ENCODE data around the gene KLHDC7B.

KLHDC7B gene

DNA sequence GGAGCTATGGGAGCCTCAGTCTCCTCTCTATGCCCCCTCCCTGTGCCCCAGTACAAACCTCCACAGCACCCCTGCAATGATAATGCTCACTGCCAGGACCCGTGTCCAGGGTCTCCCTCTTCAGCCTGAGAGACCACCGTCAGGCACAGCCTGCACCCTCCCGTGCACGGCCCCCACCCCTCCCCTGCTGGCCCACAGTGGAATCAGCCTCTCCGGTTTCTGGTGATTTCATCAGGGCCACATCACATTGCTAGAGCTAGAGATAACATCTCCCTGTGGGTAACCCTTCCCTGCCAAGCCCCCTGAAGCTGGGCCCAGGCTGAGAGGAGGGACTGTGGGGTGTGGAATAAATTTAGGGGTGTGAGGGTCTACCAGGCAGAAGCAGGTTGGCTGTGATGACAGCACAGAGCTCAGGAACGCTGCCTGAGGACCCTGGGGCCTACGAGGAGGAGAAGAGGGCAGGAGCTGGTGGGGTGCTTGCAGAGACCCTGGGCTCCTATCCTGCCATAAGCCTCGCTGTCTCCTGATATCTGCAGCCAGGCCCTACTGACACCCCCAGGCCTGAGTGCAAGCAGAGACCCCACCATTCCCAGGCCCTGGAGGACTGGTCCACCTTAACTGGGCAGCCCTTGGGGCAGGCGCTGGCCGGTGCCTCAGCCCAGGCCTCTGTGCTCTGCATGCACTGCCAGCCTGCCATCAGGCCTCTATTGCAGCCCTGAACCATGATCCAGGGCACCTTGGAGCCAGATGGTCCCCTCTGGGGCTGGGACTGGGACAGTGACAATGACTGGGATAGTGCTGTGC is at the start of gene KLHDC7B:
KLHDC7B (plus strand) TSS at position 378 of the 804 bp plus-strand sequence; CDS start at position 723, 345 bp downstream.
- peak within 1 kb of the TSS; percentile 78 for H3K27ac ChIP-seq
- DNase-seq (ENCODE audit: low read depth, low spot score), result no peak

DNA sequence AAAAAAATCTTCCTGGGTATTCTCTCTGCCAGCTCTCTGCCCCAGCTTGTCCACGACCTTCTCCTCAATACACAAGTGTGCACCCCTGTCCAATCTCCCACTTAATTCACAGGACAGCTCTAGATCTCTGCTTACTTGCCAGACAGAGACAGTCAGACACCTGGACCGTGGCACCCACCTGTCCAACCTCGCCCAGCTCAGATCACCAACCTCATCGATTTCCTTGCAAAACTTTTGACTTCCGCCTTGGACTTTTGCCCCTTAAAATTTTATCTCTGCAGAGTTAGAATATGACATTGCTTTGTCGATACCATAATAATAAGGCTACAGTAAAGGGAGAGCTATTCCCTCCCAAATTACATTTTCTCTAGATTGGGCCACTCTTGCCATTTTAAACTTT is 48.6 kb upstream of the KLHDC7B start:
- no peak for DNase-seq (ENCODE audit: low read depth, low spot score)
- no peak overlapping the region for H3K27ac ChIP-seq

DNA sequence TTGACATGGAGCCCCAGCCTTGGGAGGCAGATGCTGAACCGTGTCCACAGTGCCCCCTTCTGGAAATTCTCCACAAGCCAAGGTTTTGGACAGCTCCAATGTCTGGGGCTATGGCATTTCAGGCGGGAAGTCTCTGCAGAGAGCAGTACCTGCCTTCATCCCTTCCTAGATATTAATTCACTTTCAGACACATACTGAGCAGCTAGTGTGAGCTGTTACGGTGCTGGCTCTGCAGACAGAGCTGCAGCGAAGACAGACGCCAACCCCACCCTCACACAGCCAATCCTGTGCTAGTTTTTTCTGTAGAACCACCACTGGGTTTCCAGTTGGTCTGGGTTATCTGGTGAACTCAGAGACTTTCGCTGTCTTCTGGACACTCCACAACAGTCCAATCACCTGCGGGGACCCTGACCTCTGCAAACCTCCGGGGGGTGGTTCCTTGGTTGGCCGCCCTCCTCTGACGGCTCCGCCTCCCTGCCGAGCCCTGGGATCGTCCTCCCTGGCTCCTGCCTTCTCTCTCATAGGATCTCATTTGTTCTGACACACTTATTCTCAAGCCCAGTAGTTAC is 47.3 kb upstream of the KLHDC7B start:
- no peak for DNase-seq (ENCODE audit: low read depth, low spot score)
- no peak overlapping the region for H3K27ac ChIP-seq

DNA sequence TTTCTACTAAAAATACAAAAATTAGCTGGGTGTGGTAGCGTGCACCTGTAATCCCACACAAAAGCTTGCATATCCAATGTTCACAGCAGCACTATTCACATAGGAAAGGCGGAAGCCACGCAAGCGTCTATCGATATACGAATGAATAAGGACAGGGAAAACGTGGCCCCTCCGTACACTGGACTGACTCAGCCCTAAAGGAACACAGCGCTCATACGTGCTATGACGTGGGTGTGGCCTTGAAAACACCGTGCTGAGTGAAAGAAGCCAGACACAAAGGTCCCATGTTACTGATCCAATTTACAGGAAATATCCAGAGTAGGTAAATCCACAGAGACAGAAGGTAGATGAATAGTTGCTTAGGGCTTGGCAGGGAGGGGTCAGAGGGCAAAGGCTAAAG is 45.2 kb upstream of the KLHDC7B start:
- no peak for DNase-seq (ENCODE audit: low read depth, low spot score)
- no peak overlapping the region for H3K27ac ChIP-seq

DNA sequence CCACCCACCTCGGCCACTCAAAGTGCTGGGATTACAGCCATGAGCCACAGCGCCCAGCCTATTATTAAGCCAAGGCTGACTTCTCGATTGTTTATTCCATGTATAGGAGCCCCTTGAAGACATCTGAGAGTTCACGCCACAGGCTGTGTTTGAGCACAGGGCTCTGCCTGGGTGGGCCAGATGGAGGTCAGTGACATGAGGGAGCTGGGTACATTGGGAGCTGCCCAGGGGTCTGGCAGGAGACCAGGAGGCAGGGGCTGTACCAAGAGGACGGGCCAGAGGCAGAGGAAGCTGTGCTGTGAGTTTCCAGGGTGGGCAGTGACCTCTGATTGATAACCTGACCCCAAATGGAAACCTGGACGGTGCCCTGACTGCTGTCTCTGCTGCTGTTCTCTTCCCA is 43.6 kb upstream of the KLHDC7B start:
- H3K27ac ChIP-seq, result no peak overlapping the region
- DNase-seq (ENCODE audit: low read depth, low spot score), result no peak

DNA sequence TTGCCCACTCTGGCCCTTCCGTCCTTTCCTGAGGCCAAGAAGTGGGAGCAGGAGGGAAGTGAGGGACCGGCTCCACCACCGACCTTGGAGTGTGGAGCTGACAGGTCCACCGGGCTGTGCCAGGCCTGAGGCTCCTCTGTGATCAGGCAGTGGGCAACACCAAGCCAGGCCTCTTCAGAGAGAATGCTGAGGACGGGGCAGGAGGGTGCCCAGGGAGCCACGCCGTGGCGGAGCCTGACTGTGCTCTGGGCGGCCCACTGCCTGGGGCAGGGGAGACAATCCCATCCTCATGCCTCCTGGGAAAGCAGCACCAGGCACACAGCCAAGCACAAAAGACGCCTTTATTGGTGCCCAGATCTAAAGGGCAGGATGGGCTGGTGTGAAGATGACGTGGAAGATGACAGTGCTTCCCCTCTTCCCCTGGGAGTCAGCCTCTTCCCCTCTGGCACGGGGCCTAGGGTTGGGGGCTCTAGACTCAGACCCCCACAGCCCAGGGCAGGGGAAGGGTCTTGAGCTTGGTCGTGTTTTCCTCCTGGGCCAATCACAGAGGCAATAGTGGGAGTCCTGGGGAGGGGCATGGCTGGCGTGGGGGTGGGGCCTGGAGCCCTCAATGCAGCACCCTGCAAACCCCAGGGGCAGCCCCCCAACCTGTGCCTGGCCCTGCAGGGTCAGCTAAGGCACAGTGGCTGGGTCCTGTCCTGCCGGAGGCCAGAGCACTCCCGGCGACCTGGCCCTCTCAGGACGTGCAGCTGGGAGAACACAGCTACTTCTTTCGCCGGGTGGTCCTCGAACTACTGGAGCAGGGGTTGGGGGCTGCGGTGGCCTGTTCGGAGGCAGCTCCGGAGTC is 42.8 kb upstream of the KLHDC7B start:
- no peak for DNase-seq (ENCODE audit: low read depth, low spot score)
- H3K27ac ChIP-seq, result no peak overlapping the region

DNA sequence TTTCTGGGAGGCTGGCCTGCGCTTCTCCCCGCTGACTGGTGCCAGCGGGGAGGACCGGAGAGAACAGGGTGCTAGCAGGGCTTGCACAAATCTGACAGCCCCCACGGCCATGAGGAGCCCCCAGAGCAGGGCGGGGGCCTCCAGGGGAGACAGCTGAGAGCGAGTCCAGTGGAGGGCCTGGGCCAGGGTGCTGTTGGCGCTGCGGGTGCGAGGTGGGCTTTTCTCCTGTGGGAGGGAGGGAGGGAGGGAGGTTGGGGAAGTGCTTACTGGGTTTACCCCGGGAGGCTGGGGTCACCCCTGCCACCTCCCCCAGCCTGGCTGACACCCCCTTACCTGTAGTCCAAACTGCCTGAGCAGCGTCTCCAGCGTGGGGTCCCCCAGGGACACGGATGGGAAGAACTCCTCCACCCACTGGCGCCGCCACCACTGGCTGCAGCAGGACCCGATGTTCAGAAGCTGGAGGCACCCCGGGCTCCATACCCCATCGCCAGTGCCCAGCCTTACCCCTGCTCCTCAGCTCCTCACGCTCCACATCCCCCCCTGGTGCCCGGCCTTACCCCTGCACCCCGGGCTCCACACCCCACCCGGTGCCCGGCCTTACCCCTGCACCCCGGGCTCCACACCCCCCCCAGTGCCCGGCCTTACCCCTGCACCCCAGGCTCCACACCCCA is 42.1 kb upstream of the KLHDC7B start:
- no peak for DNase-seq (ENCODE audit: low read depth, low spot score)
- H3K27ac ChIP-seq, result no peak overlapping the region

DNA sequence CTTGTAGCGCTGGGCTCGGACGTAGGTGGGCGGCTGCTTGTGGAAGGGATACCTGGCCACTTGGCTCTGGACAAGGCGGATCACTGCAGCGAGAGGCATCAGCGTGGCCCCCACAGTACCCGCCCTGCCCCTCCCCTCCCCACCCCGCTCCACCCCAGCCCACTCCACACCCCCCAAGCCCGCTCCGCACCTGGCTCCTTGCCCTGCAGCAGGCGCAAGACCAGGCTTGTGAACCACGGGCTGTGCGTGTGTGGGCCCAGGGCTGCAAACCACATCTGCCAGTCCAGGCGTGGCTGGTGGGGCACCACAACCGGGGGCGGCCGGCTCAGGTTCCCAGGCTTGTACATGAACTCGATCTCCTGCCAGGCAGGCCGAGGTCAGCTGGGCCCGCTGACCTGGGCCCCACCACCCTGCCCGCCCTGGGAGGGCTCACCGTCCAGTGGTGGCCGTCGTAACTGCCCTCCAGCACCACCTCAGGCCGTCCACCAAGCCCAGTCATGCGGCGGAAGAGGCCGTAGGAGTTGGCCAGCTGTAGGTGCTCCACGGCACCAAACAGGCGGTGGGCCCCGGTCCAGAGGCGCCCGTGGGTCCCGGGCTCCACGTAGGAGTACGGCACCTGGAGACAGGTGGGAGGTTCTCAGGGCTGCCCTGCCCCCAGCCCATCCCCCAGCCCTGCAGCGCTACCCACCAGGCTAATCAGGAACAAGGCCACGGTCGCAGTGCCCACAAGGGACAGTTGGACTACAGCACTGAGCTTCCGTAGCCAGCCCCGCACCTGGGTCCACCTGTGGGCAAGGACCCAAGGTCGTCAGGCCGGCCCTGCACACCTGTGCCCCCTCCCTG is 41.1 kb upstream of the KLHDC7B start:
- DNase-seq (ENCODE audit: low read depth, low spot score), result no peak
- no peak overlapping the region for H3K27ac ChIP-seq

DNA sequence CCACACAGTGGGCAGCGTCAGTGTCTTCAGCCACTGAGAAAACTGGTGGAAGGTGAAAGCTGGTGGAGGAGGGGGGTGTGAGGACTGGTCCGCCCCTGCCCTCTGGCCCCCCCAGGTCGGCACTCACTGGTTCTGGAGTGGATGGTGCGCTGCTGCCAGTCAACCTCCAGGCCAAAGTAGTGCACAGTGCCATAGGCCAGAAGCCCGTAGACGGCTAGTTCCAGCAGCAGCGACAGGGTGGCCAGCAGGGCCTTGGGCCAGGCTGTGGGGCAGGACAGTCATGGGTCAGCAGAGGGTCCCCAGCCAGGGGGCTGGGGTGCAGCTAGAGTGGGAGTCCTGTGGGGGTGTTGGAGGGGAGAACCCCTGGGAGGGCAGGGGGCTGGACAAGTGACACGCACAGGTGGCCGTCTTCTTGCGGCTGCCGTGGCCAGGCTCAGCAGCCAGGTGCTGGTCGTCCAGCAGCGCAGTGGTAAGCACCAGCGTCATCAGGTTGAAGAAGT is 40.4 kb upstream of the KLHDC7B start:
- DNase-seq (ENCODE audit: low read depth, low spot score), result no peak
- H3K27ac ChIP-seq, result no peak overlapping the region

DNA sequence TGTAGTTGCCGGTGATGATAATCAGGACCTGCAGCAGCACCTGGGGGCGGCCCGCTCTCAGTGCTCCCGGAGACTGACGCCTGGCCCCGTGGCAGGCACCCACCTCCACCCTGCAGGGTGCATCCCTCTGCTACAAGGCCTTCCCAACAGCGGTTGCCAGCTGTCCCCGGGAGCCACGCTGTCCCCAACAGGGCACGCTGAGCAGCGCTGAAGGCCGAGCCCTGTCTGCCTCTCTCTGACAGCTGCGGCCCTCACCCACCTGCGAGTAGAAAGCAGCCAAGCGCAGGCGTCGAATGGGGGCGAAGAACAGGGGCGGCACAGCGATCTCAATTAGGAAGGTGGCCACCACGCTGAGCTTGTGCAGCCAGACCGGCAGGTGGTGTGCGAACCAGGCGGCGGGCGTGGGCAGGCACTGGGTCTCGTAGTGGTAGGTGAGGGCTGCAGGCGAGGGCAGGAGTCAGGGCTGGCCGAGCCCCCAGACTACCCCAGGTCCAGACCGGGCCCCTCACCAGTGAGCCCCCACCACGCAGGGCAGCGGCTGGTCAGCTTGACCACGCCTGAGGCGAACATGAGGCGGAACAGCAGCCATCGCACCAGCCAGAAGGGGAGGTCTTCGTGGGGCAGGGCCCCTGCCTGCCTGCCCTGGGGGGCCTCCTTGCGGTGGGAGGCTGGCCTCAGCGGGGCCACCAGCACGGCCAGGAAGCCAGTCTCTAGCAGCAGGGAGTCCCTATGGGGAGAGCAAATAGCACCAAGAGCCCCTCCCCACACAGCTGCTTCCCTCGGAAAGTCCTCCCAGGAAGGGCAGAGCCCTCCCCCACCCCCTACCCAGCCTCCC is 39.7 kb upstream of the KLHDC7B start:
- no peak for DNase-seq (ENCODE audit: low read depth, low spot score)
- no peak overlapping the region for H3K27ac ChIP-seq

DNA sequence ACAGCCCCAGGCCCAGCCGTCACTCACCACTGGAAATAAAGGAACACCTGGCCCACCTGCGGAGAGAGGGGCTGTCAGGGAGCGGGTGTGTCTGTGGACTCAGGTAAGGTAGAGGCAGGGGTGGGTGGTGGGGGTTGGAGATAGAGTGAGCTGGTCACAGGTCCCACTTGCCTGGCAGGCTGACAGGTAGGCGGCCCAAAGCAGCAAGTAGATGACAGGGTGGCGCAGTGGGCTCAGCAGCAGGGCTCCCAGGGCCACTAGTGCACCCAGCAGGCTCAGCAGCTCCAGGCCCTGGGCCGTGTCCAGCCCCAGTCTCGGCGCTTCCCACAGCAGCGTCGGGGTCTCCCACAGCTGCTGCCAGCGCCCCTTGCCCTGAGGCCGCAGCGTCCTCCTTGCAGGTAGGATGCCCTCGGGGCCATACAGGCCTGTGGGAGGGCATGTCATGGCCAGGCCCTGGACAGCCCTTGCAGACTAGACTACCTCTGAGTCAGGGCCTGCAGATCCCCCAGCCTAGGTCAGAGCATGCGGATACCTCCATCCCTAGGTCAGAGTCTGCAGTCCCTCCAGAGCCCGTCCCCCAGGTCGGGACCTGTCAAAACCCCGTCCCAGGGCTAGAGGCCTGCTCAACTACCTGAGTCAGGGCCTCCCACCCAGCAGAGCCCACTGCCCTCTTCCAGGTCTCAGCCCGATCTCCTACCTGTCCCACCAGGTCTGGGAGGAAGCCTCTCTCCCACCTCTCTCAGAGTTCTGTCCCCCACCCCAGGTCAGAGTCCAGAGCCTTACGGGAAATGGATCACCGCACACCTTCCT is 38.9 kb upstream of the KLHDC7B start:
- no peak for DNase-seq (ENCODE audit: low read depth, low spot score)
- H3K27ac ChIP-seq, result peak overlapping the region; percentile 42

DNA sequence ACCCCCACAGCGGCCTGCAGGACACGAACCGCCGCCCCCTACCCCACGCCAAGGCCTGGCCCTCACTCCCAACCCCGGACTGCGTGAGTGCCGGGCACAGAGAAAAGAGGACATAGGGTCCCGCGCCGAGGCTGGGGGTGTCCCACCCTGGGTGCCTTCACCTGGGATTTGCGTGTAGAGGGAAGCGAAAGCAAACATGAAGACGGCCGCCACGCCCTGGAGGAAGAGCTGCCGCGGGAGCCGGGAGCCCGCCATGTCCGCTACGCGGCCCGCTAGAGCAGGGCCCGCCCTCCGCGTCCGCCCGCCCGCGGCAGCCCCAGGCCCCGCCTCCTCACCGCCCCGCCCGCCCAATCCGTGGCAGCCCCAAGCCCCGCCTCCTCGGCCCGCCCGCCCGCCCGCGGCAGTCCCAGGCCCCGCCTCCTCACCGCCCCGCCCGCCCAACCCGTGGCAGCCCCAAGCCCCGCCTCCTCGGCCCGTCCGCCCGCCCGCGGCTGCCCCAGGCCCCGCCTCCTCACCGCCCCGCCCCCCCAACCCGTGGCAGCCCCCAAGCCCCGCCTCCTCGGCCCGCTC is 38.2 kb upstream of the KLHDC7B start, which contains the start of gene LMF2:
LMF2 (minus strand) TSS at position 282 of the 570 bp plus-strand sequence; CDS start at position 255, 27 bp downstream.
- peak within 1 kb of the TSS; percentile 55 for H3K27ac ChIP-seq
- no peak for DNase-seq (ENCODE audit: low read depth, low spot score)

DNA sequence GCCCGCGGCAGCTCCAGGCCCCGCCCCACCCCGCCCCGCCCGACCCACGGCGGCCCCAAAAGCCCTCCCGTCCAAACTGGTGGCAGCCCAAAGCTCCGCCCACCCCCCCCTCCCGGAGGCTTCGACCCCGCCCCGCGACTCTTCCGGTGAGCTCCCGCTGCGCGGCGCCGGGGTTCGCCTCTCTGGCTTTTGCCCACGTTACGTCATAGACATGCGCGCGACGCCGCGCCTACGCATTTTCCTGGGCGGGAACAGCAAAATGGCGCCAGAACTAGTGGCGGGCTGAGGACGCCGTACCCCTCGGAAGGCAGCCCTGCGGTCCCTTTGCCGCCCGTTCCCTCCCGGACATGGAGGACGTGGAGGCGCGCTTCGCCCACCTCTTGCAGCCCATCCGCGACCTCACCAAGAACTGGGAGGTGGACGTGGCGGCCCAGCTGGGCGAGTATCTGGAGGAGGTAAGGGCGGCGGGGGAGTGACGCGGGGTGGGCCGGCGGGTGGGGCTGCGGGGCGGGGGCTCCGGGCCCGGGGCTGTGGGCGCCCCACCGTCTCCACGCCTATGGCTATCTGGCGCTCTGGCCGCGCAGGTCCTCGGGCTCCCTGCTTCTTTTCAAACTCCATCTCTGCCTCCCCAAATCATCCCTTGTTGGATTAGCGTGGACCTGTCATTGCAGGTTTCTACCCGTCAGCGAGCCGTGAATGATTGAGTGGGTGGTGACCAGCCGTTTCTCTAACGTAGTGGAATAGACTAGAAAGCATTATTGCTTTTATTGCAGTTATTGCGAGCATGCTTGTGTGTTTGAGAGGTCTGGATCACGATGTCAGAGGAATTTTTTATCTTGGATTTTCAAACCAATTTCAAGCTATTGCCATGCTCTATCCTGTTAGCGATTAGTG is 37.5 kb upstream of the KLHDC7B start, which contains the start of gene NCAPH2:
NCAPH2 (plus strand) TSS at position 234 of the 894 bp plus-strand sequence; CDS start at position 348, 114 bp downstream.
- DNase-seq (ENCODE audit: low read depth, low spot score), result peak; percentile 78
- peak within 1 kb of the TSS; percentile 55 for H3K27ac ChIP-seq

DNA sequence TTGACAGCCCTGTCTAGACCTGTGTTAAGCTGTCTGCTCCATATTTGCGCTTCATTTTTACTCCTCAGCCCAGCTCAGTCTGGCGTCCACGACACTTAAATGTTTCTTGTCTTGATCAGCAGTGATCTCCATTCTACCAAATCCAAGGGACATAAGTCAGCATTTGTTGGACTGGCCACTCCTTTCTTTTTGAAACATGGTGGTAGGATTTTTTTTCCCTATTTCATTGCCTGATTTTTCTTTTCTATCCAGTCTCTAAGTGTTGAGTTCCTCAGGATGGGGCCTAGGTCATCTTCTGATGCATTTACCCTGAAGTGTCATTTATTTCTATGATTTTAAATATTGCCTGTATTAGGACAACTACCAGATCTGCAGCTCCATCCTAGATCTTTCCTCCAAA is 36.8 kb upstream of the KLHDC7B start:
- no peak for DNase-seq (ENCODE audit: low read depth, low spot score)
- H3K27ac ChIP-seq, result peak overlapping the region; percentile 55

DNA sequence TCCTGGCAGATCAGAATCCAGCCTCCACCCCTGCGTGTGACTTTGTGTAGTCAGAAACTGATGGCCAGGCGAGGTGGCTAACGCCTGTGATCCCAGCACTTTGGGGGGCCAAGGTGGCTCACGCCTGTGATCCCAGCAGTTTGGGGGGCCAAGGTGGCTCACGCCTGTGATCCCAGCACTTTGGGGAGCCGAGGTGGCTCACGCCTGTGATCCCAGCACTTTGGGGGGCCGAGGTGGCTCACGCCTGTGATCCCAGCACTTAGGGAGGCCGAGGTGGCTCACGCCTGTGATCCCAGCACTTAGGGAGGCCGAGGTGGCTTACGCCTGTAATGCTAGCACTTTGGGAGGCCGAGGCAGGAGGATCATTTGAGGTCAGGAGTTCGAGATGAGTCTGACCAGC is 32.5 kb upstream of the KLHDC7B start:
- no peak for DNase-seq (ENCODE audit: low read depth, low spot score)
- H3K27ac ChIP-seq, result no peak overlapping the region

DNA sequence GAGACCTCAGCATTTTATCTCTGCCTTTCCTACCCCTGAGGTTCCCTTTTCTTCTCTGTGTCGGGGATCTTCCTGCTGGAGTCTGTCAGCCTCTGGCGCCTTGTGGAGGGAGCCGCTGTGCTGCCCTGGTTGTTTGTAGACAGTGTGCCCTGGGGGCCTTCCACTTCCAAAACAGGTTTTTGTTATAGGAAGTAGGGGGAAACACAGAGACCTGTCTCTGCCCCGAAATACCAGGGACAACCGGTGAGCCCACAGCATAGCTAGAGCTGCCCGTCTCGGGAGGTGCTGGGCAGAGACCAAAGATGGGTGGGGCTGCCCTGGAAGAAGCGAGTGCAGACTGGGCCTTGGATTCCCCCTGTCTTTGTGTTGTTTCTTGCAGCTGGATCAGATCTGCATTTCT is 29.6 kb upstream of the KLHDC7B start:
- DNase-seq (ENCODE audit: low read depth, low spot score), result no peak
- no peak overlapping the region for H3K27ac ChIP-seq

Data from epithelial cell of prostate (primary cell).